ENCODE measurements around the gene EIF3CL.
"Not testable (repeated sequence)": the region's sequence is repeated elsewhere in the genome, so short reads cannot be mapped to it uniquely, and the experiment has no call there.

EIF3CL gene

DNA sequence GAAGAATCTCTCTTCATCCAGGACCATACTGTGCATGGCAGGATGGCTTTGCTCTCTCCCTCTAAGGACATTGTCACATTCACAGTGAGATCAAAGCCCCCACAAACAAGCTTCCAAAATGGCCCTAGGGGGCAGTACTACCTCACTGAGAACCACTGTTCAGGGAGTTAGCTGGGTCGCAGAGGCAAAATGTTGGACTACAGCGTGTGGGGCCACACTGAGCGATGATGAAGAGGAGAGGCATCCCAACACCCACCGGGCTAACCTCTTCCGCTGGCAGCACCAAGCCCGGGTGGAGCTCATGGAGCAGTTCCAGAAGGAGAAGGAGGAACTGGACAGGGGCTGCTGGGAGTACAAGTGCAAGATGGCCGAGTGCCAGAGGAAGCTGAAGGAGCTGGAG lies 9.9 kb upstream of the EIF3CL start:
- H3K4me1 ChIP-seq (ENCODE audit: control insufficient read depth, insufficient read depth, low read length); H3K4me3 ChIP-seq (ENCODE audit: low read depth, low read length); H3K9me3 ChIP-seq (ENCODE audit: control insufficient read depth, insufficient read depth, low read depth, low read length); H3K27me3 ChIP-seq (ENCODE audit: control insufficient read depth, insufficient read depth, low read length); H3K9ac ChIP-seq (ENCODE audit: low read length); H3K27ac ChIP-seq (ENCODE audit: low read depth, low read length); H3K36me3 ChIP-seq (ENCODE audit: control insufficient read depth, insufficient read depth, low read length): not testable (repeated sequence)

DNA sequence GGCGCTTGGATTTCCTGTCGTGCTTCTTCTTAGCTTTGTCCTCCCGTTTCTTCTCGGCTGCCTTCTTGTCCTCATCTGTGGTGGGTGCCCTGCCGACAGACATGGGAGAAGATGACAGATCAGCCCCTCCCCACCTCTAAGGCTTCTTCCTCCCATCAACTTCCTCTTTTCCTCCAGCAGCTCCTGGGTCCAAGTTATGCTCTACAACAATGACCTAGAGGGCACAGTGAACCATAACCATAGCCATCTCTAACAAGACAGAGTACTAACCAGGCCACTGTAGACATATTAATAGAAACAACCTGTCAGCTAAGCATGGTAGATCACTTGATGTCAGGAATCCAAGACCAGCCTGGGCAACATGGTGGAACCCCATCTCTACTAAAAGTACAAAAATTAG lies 11.6 kb downstream of the EIF3CL start:
- H3K27ac ChIP-seq (ENCODE audit: low read depth, low read length); H3K36me3 ChIP-seq (ENCODE audit: control insufficient read depth, insufficient read depth, low read length); H3K27me3 ChIP-seq (ENCODE audit: control insufficient read depth, insufficient read depth, low read length); H3K9me3 ChIP-seq (ENCODE audit: control insufficient read depth, insufficient read depth, low read depth, low read length); H3K9ac ChIP-seq (ENCODE audit: low read length); H3K4me3 ChIP-seq (ENCODE audit: low read depth, low read length); H3K4me1 ChIP-seq (ENCODE audit: control insufficient read depth, insufficient read depth, low read length): not testable (repeated sequence)

DNA sequence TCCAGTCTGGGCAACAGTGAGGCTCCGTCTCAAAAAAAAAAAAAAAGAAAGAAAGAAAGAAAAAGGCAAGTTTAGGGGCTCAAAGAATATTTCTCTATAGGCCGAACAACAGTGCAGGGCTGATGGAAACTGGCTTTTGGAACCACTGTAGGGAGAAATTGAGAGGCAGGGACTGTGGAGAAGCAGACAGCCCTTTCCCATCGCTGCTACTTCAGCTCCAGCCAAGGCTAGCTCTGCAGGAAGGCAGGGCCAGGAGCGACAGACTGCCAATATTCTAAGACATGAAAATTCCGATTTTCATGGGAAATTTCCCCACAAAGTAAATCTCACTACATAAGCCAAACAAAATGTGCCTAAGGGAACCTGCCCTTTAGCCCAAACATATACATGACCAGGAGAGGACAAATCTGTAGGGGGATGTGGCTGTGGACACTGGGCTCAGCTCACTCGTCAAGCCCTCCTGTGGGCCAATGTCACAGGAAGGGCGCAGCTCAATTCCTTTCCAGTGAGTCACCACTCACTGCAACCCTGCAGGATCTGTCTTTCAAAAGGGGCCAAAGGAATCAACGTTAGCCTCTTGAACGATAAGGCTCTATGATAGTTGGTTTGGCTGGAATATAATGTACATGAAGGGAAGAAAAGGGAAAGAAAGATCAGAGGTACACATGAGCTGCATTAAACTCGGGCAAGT lies 21.3 kb downstream of the EIF3CL start:
- H3K27ac ChIP-seq (ENCODE audit: low read depth, low read length); H3K4me3 ChIP-seq (ENCODE audit: low read depth, low read length); H3K36me3 ChIP-seq (ENCODE audit: control insufficient read depth, insufficient read depth, low read length); H3K4me1 ChIP-seq (ENCODE audit: control insufficient read depth, insufficient read depth, low read length); H3K27me3 ChIP-seq (ENCODE audit: control insufficient read depth, insufficient read depth, low read length); H3K9ac ChIP-seq (ENCODE audit: low read length); H3K9me3 ChIP-seq (ENCODE audit: control insufficient read depth, insufficient read depth, low read depth, low read length): not testable (repeated sequence)

DNA sequence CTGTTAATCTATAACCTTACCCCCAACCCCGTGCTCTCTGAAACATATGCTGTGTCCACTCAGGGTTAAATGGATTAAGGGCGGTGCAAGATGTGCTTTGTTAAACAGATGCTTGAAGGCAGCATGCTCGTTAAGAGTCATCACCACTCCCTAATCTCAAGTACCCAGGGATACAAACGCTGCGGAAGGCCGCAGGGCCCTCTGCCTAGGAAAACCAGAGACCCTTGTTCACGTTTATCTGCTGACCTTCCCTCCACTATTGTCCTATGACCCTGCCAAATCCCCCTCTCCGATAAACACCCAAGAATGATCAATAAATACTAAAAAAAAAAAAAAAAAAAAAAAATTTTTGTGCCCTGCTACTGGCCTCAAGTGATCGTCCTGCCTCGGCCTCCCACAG lies 25.8 kb downstream of the EIF3CL start:
- not testable (repeated sequence) for H3K9me3 ChIP-seq (ENCODE audit: control insufficient read depth, insufficient read depth, low read depth, low read length); H3K4me3 ChIP-seq (ENCODE audit: low read depth, low read length); H3K27me3 ChIP-seq (ENCODE audit: control insufficient read depth, insufficient read depth, low read length); H3K9ac ChIP-seq (ENCODE audit: low read length); H3K27ac ChIP-seq (ENCODE audit: low read depth, low read length); H3K36me3 ChIP-seq (ENCODE audit: control insufficient read depth, insufficient read depth, low read length); H3K4me1 ChIP-seq (ENCODE audit: control insufficient read depth, insufficient read depth, low read length)

DNA sequence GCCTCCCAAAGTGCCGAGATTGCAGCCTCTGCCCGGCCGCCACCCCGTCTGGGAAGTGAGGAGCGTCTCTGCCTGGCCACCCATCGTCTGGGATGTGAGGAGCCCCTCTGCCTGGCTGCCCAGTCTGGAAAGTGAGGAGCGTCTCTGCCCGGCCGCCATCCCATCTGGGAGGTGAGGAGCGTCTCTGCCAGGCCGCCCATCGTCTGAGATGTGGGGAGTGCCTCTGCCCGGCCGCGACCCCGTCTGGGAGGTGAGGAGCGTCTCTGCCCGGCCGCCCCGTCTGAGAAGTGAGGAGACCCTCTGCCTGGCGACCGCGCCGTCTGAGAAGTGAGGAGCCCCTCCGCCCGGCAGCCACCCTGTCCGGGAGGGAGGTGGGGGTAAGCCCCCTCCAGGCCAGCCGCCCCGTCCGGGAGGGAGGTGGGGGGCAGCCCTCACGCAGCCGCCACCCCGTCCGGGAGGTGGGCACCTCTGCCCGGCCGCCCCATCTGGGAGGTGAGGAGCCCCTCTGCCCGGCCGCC lies 26.5 kb downstream of the EIF3CL start:
- H3K4me1 ChIP-seq (ENCODE audit: control insufficient read depth, insufficient read depth, low read length); H3K36me3 ChIP-seq (ENCODE audit: control insufficient read depth, insufficient read depth, low read length); H3K27ac ChIP-seq (ENCODE audit: low read depth, low read length); H3K9me3 ChIP-seq (ENCODE audit: control insufficient read depth, insufficient read depth, low read depth, low read length); H3K4me3 ChIP-seq (ENCODE audit: low read depth, low read length); H3K27me3 ChIP-seq (ENCODE audit: control insufficient read depth, insufficient read depth, low read length); H3K9ac ChIP-seq (ENCODE audit: low read length): not testable (repeated sequence)

DNA sequence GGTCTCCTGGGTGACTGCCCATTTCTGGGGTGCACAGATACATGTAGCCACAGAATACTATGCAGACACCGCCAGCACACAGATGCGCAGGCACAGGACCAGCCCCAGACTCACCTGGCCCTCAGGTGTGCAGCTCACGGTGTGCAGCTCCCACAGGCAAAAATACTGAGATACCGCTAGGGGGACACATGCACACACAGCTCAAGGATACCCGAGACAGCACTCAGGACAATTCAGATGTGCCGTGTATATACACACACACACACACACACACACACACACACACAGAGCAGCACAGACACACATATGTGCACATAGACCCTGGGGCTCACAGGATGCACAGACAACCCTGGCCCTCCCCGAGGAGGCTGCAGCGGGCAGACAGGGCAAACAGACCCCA lies 28.5 kb downstream of the EIF3CL start:
- not testable (repeated sequence) for H3K4me3 ChIP-seq (ENCODE audit: low read depth, low read length); H3K9me3 ChIP-seq (ENCODE audit: control insufficient read depth, insufficient read depth, low read depth, low read length); H3K27ac ChIP-seq (ENCODE audit: low read depth, low read length); H3K9ac ChIP-seq (ENCODE audit: low read length); H3K27me3 ChIP-seq (ENCODE audit: control insufficient read depth, insufficient read depth, low read length); H3K36me3 ChIP-seq (ENCODE audit: control insufficient read depth, insufficient read depth, low read length); H3K4me1 ChIP-seq (ENCODE audit: control insufficient read depth, insufficient read depth, low read length)

DNA sequence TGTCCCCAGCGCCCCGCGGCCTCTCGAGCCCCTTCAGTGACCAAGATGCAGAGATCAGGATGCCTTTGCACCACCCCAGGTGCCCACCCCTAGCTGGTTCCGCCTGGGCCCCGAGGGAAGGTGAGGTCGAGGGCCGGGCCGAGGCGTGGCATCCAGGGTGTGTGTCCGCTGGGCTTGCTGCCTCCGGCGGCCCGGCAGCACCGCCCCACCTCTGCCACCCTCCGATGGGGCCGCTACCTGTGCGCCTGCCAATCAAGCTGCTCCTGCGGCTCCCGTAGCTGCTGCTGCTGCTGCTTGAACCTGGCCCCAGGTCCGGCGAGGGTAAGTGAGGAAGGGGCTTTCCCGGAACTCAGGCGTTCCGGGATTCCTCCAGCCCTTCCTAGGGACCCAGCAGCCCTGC lies 29.4 kb downstream of the EIF3CL start:
- not testable (repeated sequence) for H3K9me3 ChIP-seq (ENCODE audit: control insufficient read depth, insufficient read depth, low read depth, low read length); H3K27ac ChIP-seq (ENCODE audit: low read depth, low read length); H3K27me3 ChIP-seq (ENCODE audit: control insufficient read depth, insufficient read depth, low read length); H3K4me3 ChIP-seq (ENCODE audit: low read depth, low read length); H3K36me3 ChIP-seq (ENCODE audit: control insufficient read depth, insufficient read depth, low read length); H3K9ac ChIP-seq (ENCODE audit: low read length); H3K4me1 ChIP-seq (ENCODE audit: control insufficient read depth, insufficient read depth, low read length)

DNA sequence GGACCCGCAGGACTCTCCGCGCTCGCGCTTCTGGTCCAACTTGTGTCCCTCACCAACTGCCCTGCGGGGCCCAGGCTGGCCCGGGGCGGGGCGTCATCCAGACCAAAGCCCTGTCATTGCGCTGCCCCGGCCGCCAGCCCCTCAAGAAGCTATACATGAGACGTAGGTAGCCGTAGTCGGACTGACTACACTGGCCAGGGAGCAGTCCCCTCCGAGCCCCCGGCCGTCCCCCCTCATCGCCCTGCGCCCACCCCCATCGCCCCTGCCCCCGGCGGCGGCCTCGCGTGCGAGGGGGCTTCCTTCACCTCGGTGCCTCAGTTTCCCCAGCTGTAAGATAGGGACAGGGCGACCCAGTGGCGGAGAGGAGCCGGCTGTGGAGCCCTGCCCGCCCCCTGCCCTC lies 35.7 kb downstream of the EIF3CL start:
- not testable (repeated sequence) for H3K27ac ChIP-seq (ENCODE audit: low read depth, low read length); H3K36me3 ChIP-seq (ENCODE audit: control insufficient read depth, insufficient read depth, low read length); H3K9ac ChIP-seq (ENCODE audit: low read length); H3K4me3 ChIP-seq (ENCODE audit: low read depth, low read length); H3K9me3 ChIP-seq (ENCODE audit: control insufficient read depth, insufficient read depth, low read depth, low read length); H3K4me1 ChIP-seq (ENCODE audit: control insufficient read depth, insufficient read depth, low read length); H3K27me3 ChIP-seq (ENCODE audit: control insufficient read depth, insufficient read depth, low read length)

DNA sequence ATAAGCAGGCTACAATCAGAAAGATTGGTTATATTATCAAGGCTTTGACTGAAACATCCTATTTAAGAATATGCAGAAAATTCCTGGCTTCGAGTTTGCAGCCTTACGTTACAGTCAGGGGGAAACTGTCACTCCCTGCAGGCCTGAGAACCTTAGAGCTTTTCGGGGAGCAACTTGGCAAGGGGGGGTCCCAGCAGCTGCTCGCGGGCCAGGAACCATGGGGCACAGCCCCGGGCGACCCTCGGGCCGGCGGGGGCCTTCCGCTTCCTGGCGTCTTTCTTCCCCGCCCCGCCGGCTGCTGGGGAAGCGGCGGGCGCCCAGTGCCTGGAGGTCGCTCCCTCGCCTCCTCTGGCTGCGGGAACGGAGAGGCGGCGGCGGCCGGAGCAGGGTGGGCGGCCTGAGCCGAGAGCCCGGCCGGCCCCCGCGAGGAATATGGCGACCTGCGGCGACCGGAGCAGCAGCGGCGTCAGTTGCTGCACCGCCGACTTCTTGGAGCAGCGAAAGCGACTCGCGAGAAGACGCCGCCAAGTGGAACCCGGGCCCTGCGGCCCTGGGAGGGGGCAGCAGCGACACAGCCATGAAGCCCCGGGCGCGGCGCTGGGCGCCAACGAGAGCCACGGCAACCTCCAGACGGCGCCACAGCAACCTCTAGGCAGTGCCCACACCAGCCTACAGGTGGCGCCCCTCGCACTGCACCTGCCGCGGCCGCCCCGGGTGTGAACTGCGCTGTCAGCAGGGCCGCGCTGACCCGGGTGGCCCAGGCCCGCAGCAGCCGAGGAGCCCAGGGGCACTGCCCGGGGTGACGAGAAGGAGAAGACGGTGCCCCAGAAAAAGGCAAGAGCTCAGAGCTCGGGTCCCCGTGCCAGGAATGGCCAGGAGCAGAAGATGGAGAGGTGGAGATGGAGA lies 39.1 kb downstream of the EIF3CL start:
- not testable (repeated sequence) for H3K9ac ChIP-seq (ENCODE audit: low read length); H3K4me3 ChIP-seq (ENCODE audit: low read depth, low read length); H3K27me3 ChIP-seq (ENCODE audit: control insufficient read depth, insufficient read depth, low read length); H3K27ac ChIP-seq (ENCODE audit: low read depth, low read length); H3K36me3 ChIP-seq (ENCODE audit: control insufficient read depth, insufficient read depth, low read length); H3K4me1 ChIP-seq (ENCODE audit: control insufficient read depth, insufficient read depth, low read length); H3K9me3 ChIP-seq (ENCODE audit: control insufficient read depth, insufficient read depth, low read depth, low read length)

DNA sequence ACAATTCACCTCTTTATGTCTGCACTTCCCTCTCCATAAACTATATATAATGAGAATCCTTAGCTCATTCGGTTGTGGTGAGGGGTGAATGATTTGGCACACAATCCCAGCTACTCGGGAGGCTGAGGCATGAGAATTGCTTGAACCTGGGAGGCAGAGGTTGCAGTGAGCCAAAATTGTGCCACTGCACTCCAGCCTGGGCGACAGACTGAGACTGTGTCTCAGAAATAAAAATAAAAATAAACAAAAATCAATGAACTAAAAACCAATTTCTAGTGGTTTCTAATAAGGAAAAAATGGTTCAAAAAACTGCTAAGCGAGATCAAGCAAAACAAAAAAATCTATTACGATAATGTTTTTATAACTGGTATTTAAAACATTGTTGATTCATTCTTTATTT lies 40.2 kb downstream of the EIF3CL start, which contains the start of gene NPIPB6:
Gene NPIPB6, minus strand, starts transcription at position 101 of the 400 bp plus-strand sequence. CDS start 686 bp downstream, outside the sequence.
- not testable (repeated sequence) for H3K9me3 ChIP-seq (ENCODE audit: control insufficient read depth, insufficient read depth, low read depth, low read length); H3K4me3 ChIP-seq (ENCODE audit: low read depth, low read length); H3K27ac ChIP-seq (ENCODE audit: low read depth, low read length); H3K4me1 ChIP-seq (ENCODE audit: control insufficient read depth, insufficient read depth, low read length); H3K27me3 ChIP-seq (ENCODE audit: control insufficient read depth, insufficient read depth, low read length); H3K36me3 ChIP-seq (ENCODE audit: control insufficient read depth, insufficient read depth, low read length); H3K9ac ChIP-seq (ENCODE audit: low read length)

DNA sequence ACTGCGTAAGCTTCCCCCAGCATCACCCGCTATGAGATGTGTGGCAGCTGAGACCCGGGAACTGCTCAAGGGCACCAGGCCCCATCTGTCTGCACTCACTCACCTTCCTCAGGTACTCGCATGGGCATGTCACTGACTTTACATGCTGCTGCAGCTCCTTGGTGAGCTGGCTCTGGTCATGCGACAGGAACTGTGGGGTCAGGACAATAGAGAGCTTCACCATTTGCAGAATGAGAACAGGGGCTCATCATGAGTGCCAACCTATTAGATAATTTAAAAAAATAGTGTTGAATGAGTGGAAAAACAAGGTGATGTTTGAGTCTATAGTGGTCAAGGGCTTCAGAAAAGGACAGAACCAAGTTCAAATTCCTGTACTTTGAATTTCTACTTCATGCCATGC lies 41.0 kb downstream of the EIF3CL start:
- H3K9me3 ChIP-seq (ENCODE audit: control insufficient read depth, insufficient read depth, low read depth, low read length); H3K36me3 ChIP-seq (ENCODE audit: control insufficient read depth, insufficient read depth, low read length); H3K27ac ChIP-seq (ENCODE audit: low read depth, low read length); H3K9ac ChIP-seq (ENCODE audit: low read length); H3K4me1 ChIP-seq (ENCODE audit: control insufficient read depth, insufficient read depth, low read length); H3K4me3 ChIP-seq (ENCODE audit: low read depth, low read length); H3K27me3 ChIP-seq (ENCODE audit: control insufficient read depth, insufficient read depth, low read length): not testable (repeated sequence)
